IMR-90 (cell line): Measurements from ENCODE around the gene PMPCA.

Experiments used
- CEBPB ChIP-seq: IDR thresholded peaks from 2 replicates; pipeline ENCODE4 v1.6.1; 2012; ENCODE audit warnings: low read depth, low read length, improper control_type of control experiment
- CTCF ChIP-seq: conservative IDR thresholded peaks from 2 replicates; pipeline ENCODE4 v1.5.1; 2012; ENCODE audit warnings: mild to moderate bottlenecking, low read depth, low read length, improper control_type of control experiment
- NFE2L2 ChIP-seq: fragments of 150-350 bp; IDR thresholded peaks from 2 replicates; pipeline ENCODE4 v1.6.1; 2016; ENCODE audit warnings: low read depth, mild to moderate bottlenecking, low read length
- POLR2A ChIP-seq: IDR thresholded peaks from 2 replicates; pipeline ENCODE4 v1.6.1; 2012; ENCODE audit warnings: mild to moderate bottlenecking, low read depth, low read length

- TF ChIP-seq POLR2A (no peak), CTCF (no peak), NFE2L2 (no peak), CEBPB (no peak)
Observed at GRCh38 chr9:136407911-136408310, 2.5 kb upstream of the PMPCA start.
